Skeletal muscle tissue (tissue), 4 donors: ENCODE measurements around the gene FRMD4A. TPM values are rescaled to one million over a fixed set of nuclear protein-coding genes. Genes with fewer than 3 reads are reported as not detected.
"Not testable (repeated sequence)": the region's sequence is repeated elsewhere in the genome, so short reads cannot be mapped to it uniquely, and the experiment has no call there.

Experiments used
- H3K27ac ChIP-seq: one replicate; pipeline ENCODE4 v1.7.0; 2013; ENCODE audit warnings: mild to moderate bottlenecking, low read depth, low read length, inconsistent platforms
- H3K27me3 ChIP-seq, 3 donors: one replicate each; pipeline ENCODE4 v1.7.0; 2013; ENCODE audit warnings: low read length in 3 of 3; ENCODE audit not compliant: control insufficient read depth in 3 of 3, insufficient read depth in 3 of 3
- H3K36me3 ChIP-seq, 3 donors: one replicate each; pipeline ENCODE4 v1.7.0; 2013; ENCODE audit warnings: low read length in 3 of 3; ENCODE audit not compliant: control insufficient read depth in 3 of 3, insufficient read depth in 3 of 3
- H3K4me1 ChIP-seq, 3 donors: one replicate each; pipeline ENCODE4 v1.7.0; 2013; ENCODE audit warnings: low read length in 3 of 3, mild to moderate bottlenecking in 3 of 3; ENCODE audit not compliant: control insufficient read depth in 3 of 3, insufficient read depth in 3 of 3
- H3K4me3 ChIP-seq, 3 donors: one replicate each; pipeline ENCODE4 v1.7.0; 2013; ENCODE audit warnings: low read length in 3 of 3
- H3K9ac ChIP-seq, 3 donors: one replicate each; pipeline ENCODE4 v1.7.0; 2013; ENCODE audit warnings: low read length in 3 of 3, mild to moderate bottlenecking in 3 of 3, moderate library complexity in 2 of 3, low read depth in 1 of 3
- H3K9me3 ChIP-seq, 3 donors: one replicate each; pipeline ENCODE4 v1.7.0; 2013; ENCODE audit warnings: low read length in 3 of 3; ENCODE audit not compliant: control insufficient read depth in 3 of 3
- total RNA-seq: library from RNA; depleted of rRNA; stranded (reverse); fragments of >200 nt; gene quantifications from one replicate; pipeline ENCODE4 v1.2.3, GENCODE V29; 2014
- donor health status: Osteomylitis.

The FRMD4A gene
- total RNA-seq, 1 donor from 2014 or later: 19.3 TPM

- H3K36me3 ChIP-seq: peaks cover 0 to 2% (median 0%) of the 10 kb centered on the region in 3 donors
- no peak overlapping the region for H3K27ac ChIP-seq
- no peaks in the 10 kb centered on the region for H3K9me3 ChIP-seq
- H3K4me3 ChIP-seq: no peak overlapping the region
- peaks cover 0 to 3% (median 0%) of the 10 kb centered on the region in 3 donors for H3K4me1 ChIP-seq
- no peak overlapping the region for H3K9ac ChIP-seq
- no peaks in the 10 kb centered on the region for H3K27me3 ChIP-seq
Measured at GRCh38 chr10:13868528-13869294, 462.0 kb downstream of the FRMD4A start.

GRCh38 chr10:13867822-13868221, 462.9 kb downstream of the FRMD4A start:
- H3K4me1 ChIP-seq: peaks cover 2 to 3% (median 3%) of the 10 kb centered on the region in 3 donors
- H3K9ac ChIP-seq: no peak overlapping the region
- H3K27ac ChIP-seq: no peak overlapping the region
- no peaks in the 10 kb centered on the region for H3K27me3 ChIP-seq
- no peak overlapping the region for H3K4me3 ChIP-seq
- no peaks in the 10 kb centered on the region for H3K9me3 ChIP-seq
- peaks cover 0 to 2% (median 0%) of the 10 kb centered on the region in 3 donors for H3K36me3 ChIP-seq

GRCh38 chr10:13865758-13866491, 464.8 kb downstream of the FRMD4A start:
- Histone ChIP-seq H3K9ac (no peak overlapping the region), H3K4me3 (no peak overlapping the region), H3K27ac (peak overlapping the region; percentile 66)

GRCh38 chr10:13865220-13865619, 465.5 kb downstream of the FRMD4A start:
- peak overlapping the region; percentile 66 for H3K27ac ChIP-seq
- not testable (repeated sequence) for H3K4me1 ChIP-seq, H3K4me3 ChIP-seq

More at GRCh38 chr10:13865758-13866491, 464.8 kb downstream of the FRMD4A start:
- Histone ChIP-seq H3K4me1 (peaks cover 2 to 3% (median 3%) of the 10 kb centered on the region in 3 donors), H3K36me3 (peaks cover 0 to 2% (median 0%) of the 10 kb centered on the region in 3 donors), H3K27me3 (no peaks in the 10 kb centered on the region), H3K9me3 (no peaks in the 10 kb centered on the region)

GRCh38 chr10:13862546-13863233, 468.0 kb downstream of the FRMD4A start:
- Histone ChIP-seq H3K27ac (no peak overlapping the region), H3K9me3 (no peaks in the 10 kb centered on the region), H3K36me3 (no peaks in the 10 kb centered on the region), H3K27me3 (no peaks in the 10 kb centered on the region), H3K4me1 (peaks cover 6 to 9% (median 8%) of the 10 kb centered on the region in 3 donors), H3K4me3 (no peak overlapping the region), H3K9ac (no peak overlapping the region)

More at GRCh38 chr10:13865220-13865619, 465.5 kb downstream of the FRMD4A start:
- H3K36me3 ChIP-seq, H3K9ac ChIP-seq, H3K9me3 ChIP-seq, H3K27me3 ChIP-seq: not testable (repeated sequence)

- Histone ChIP-seq H3K27ac (no peak overlapping the region), H3K4me1 (peaks cover 3 to 9% (median 8%) of the 10 kb centered on the region in 3 donors), H3K36me3 (no peaks in the 10 kb centered on the region), H3K4me3 (no peak overlapping the region), H3K27me3 (no peaks in the 10 kb centered on the region), H3K9me3 (no peaks in the 10 kb centered on the region), H3K9ac (no peak overlapping the region)
Measured at GRCh38 chr10:13860886-13861285, 469.8 kb downstream of the FRMD4A start.

- Histone ChIP-seq H3K36me3 (no peaks in the 10 kb centered on the region), H3K27ac (no peak overlapping the region), H3K4me1 (peaks cover 3 to 9% (median 8%) of the 10 kb centered on the region in 3 donors), H3K4me3 (no peak overlapping the region), H3K9ac (no peak overlapping the region), H3K27me3 (no peaks in the 10 kb centered on the region), H3K9me3 (no peaks in the 10 kb centered on the region)
Measured at GRCh38 chr10:13859979-13860654, 470.6 kb downstream of the FRMD4A start.

GRCh38 chr10:13858709-13859108, 472.0 kb downstream of the FRMD4A start:
- no peak overlapping the region for H3K4me3 ChIP-seq
- no peak overlapping the region for H3K9ac ChIP-seq
- H3K27ac ChIP-seq: no peak overlapping the region
- H3K4me1 ChIP-seq: peaks cover 3 to 12% (median 9%) of the 10 kb centered on the region in 3 donors
- no peaks in the 10 kb centered on the region for H3K36me3 ChIP-seq
- no peaks in the 10 kb centered on the region for H3K27me3 ChIP-seq
- H3K9me3 ChIP-seq: no peaks in the 10 kb centered on the region

GRCh38 chr10:13857451-13857850, 473.3 kb downstream of the FRMD4A start:
- Histone ChIP-seq H3K27me3 (no peaks in the 10 kb centered on the region), H3K36me3 (no peaks in the 10 kb centered on the region), H3K9me3 (no peaks in the 10 kb centered on the region), H3K27ac (no peak overlapping the region), H3K9ac (no peak overlapping the region), H3K4me1 (peaks cover 3 to 17% (median 11%) of the 10 kb centered on the region in 3 donors), H3K4me3 (no peak overlapping the region)
